DND-41 (cell line): Measurements from ENCODE around the gene PRAC2.

ENCODE experiments used
- ATAC-seq: fragments of 200-7000 bp; cut with Tn5 transposase; 3 replicates; pipeline ENCODE4 v1.9.1; 2021; ENCODE audit warnings: low read depth; ENCODE audit not compliant: insufficient read depth
- DNase-seq: peaks from one replicate; pipeline ENCODE4 v3.0.0-alpha.2; 2020
- H2AFZ ChIP-seq: 2 replicates; pipeline ENCODE4 v1.6.0; 2012; ENCODE audit warnings: low read depth, low read length
- H3K27ac ChIP-seq: 2 replicates; pipeline ENCODE4 v1.5.1; 2012; ENCODE audit warnings: low read length, inconsistent platforms
- H3K27me3 ChIP-seq: fragments of 200-600 bp; sonication (generic); 2 replicates; pipeline ENCODE4 v1.6.0; 2012; ENCODE audit warnings: low read length, mild to moderate bottlenecking, inconsistent platforms; ENCODE audit not compliant: insufficient read depth, poor library complexity
- H3K36me3 ChIP-seq: 2 replicates; pipeline ENCODE4 v1.5.1; 2012; ENCODE audit warnings: low read length, inconsistent platforms; ENCODE audit not compliant: insufficient read depth
- H3K4me1 ChIP-seq: 2 replicates; pipeline ENCODE4 v1.5.1; 2012; ENCODE audit warnings: mild to moderate bottlenecking, low read length; ENCODE audit not compliant: insufficient read depth
- H3K4me2 ChIP-seq: 2 replicates; pipeline ENCODE4 v1.6.0; 2012; ENCODE audit warnings: mild to moderate bottlenecking, moderate library complexity, low read length, inconsistent platforms; ENCODE audit not compliant: insufficient read depth
- H3K4me3 ChIP-seq, 2 experiments: fragments of 200-600 bp in 1 of 2; shearing (Covaris generic) in 1 of 2; 2 replicates each; pipeline ENCODE4 v1.5.1; 2012 to 2016; ENCODE audit warnings: inconsistent platforms in 2 of 2, low read length in 2 of 2, mild to moderate bottlenecking in 2 of 2, low read depth in 1 of 2, moderate library complexity in 1 of 2
- H3K79me2 ChIP-seq: 2 replicates; pipeline ENCODE4 v1.6.0; 2012; ENCODE audit warnings: low read length, inconsistent platforms; ENCODE audit not compliant: insufficient read depth
- H3K9ac ChIP-seq: 2 replicates; pipeline ENCODE4 v1.6.0; 2012; ENCODE audit warnings: low read depth, mild to moderate bottlenecking, inconsistent platforms, low read length, moderate library complexity
- H3K9me3 ChIP-seq: 2 replicates; pipeline ENCODE4 v1.5.1; 2012; ENCODE audit warnings: low read length, moderate library complexity, mild to moderate bottlenecking, inconsistent platforms; ENCODE audit not compliant: insufficient read depth, severe bottlenecking
- H4K20me1 ChIP-seq: 2 replicates; pipeline ENCODE4 v1.6.0; 2012; ENCODE audit warnings: low read length; ENCODE audit not compliant: insufficient read depth
- CTCF ChIP-seq: IDR thresholded peaks from 2 replicates; pipeline ENCODE4 v1.5.1; 2012; ENCODE audit warnings: borderline replicate concordance, low read length, moderate library complexity, mild to moderate bottlenecking; ENCODE audit not compliant: poor library complexity, severe bottlenecking; ENCODE audit errors: extremely low read depth
- EZH2 ChIP-seq: IDR thresholded peaks from 3 replicates; pipeline ENCODE4 v1.6.1; 2012; ENCODE audit warnings: borderline replicate concordance, low read depth, mild to moderate bottlenecking, moderate library complexity, low read length, inconsistent platforms; ENCODE audit not compliant: severe bottlenecking

Gene PRAC2

GRCh38 chr17:48717367-48718226, 5.4 kb upstream of the PRAC2 start:
- no peak for DNase-seq
- H3K4me2 ChIP-seq: no peak overlapping the region
- TF ChIP-seq CTCF (no peak), EZH2 (no peak)
- H3K9me3 ChIP-seq: no peaks in the 10 kb centered on the region
- ATAC-seq: no peak
- H3K9ac ChIP-seq: no peak overlapping the region
- H4K20me1 ChIP-seq: no peaks in the 10 kb centered on the region
- H2AFZ ChIP-seq: no peak overlapping the region
- no peaks in the 10 kb centered on the region for H3K79me2 ChIP-seq
- H3K36me3 ChIP-seq: no peaks in the 10 kb centered on the region
- no peak overlapping the region for H3K27ac ChIP-seq
- peaks cover 4% of the 10 kb centered on the region for H3K27me3 ChIP-seq
- no peak overlapping the region for H3K4me3 ChIP-seq
- no peaks in the 10 kb centered on the region for H3K4me1 ChIP-seq

- Histone ChIP-seq H3K27ac (no peak overlapping the region), H2AFZ (no peak overlapping the region), H3K9me3 (no peaks in the 10 kb centered on the region), H3K4me1 (no peaks in the 10 kb centered on the region), H4K20me1 (no peaks in the 10 kb centered on the region), H3K27me3 (peaks cover 4% of the 10 kb centered on the region), H3K79me2 (no peaks in the 10 kb centered on the region), H3K4me2 (no peak overlapping the region), H3K36me3 (no peaks in the 10 kb centered on the region), H3K9ac (no peak overlapping the region), H3K4me3 (no peak overlapping the region)
- ATAC-seq (no peak), DNase-seq (no peak)
- TF ChIP-seq EZH2 (no peak), CTCF (no peak)
These were observed 4.7 kb upstream of the PRAC2 start for GRCh38 chr17:48718227-48718760.

- no peaks in the 10 kb centered on the region for H3K36me3 ChIP-seq
- H3K4me3 ChIP-seq: no peak overlapping the region
- H3K27me3 ChIP-seq: peaks cover 4% of the 10 kb centered on the region
- ATAC-seq (no peak), DNase-seq (no peak)
- no peaks in the 10 kb centered on the region for H3K4me1 ChIP-seq
- H2AFZ ChIP-seq: no peak overlapping the region
- H3K9me3 ChIP-seq: no peaks in the 10 kb centered on the region
- H3K79me2 ChIP-seq: no peaks in the 10 kb centered on the region
- TF ChIP-seq EZH2 (no peak), CTCF (no peak)
- H3K27ac ChIP-seq: no peak overlapping the region
- no peak overlapping the region for H3K9ac ChIP-seq
- H4K20me1 ChIP-seq: no peaks in the 10 kb centered on the region
- no peak overlapping the region for H3K4me2 ChIP-seq
These were observed 4.0 kb upstream of the PRAC2 start for GRCh38 chr17:48718761-48719641.
